SK-N-MC (cell line): ENCODE data around the gene SAMSN1.

ENCODE experiments used
- EZH2 ChIP-seq: fragments of 200-600 bp; sonication (generic); IDR thresholded peaks from one replicate; pipeline ENCODE4 v1.6.1; 2017; ENCODE audit warnings: antibody characterized with exemption
- FOXP2 ChIP-seq: optimal IDR thresholded peaks from 2 replicates; pipeline ENCODE3; 2011; ENCODE audit warnings: mild to moderate bottlenecking, moderate library complexity; ENCODE audit not compliant: insufficient read depth; ENCODE audit errors: extremely low read length, control extremely low read depth
- POLR2AphosphoS5 ChIP-seq: IDR thresholded peaks from 2 replicates; pipeline ENCODE4 v1.6.1; 2012; ENCODE audit warnings: mild to moderate bottlenecking, low read depth, low read length, borderline replicate concordance

GRCh38 chr21:14482165-14482564, 64.0 kb downstream of the SAMSN1 start:
- TF ChIP-seq EZH2, result no peak
- no peak for TF ChIP-seq POLR2AphosphoS5
- no peak for TF ChIP-seq FOXP2
